Skeletal muscle tissue (tissue), 4 donors: Measurements from ENCODE around the gene KDM4E. TPM values are rescaled to one million over a fixed set of nuclear protein-coding genes. Genes with fewer than 3 reads are reported as not detected.
A peak's percentile ranks its signal among the peaks of the same experiment; 100 is the strongest.

Experiments
- H3K27ac ChIP-seq: one replicate; pipeline ENCODE4 v1.7.0; 2013; ENCODE audit warnings: mild to moderate bottlenecking, low read depth, low read length, inconsistent platforms
- H3K27me3 ChIP-seq, 3 donors: one replicate each; pipeline ENCODE4 v1.7.0; 2013; ENCODE audit warnings: low read length in 3 of 3; ENCODE audit not compliant: control insufficient read depth in 3 of 3, insufficient read depth in 3 of 3
- H3K36me3 ChIP-seq, 3 donors: one replicate each; pipeline ENCODE4 v1.7.0; 2013; ENCODE audit warnings: low read length in 3 of 3; ENCODE audit not compliant: control insufficient read depth in 3 of 3, insufficient read depth in 3 of 3
- H3K4me1 ChIP-seq, 3 donors: one replicate each; pipeline ENCODE4 v1.7.0; 2013; ENCODE audit warnings: low read length in 3 of 3, mild to moderate bottlenecking in 3 of 3; ENCODE audit not compliant: control insufficient read depth in 3 of 3, insufficient read depth in 3 of 3
- H3K4me3 ChIP-seq, 3 donors: one replicate each; pipeline ENCODE4 v1.7.0; 2013; ENCODE audit warnings: low read length in 3 of 3
- H3K9ac ChIP-seq, 3 donors: one replicate each; pipeline ENCODE4 v1.7.0; 2013; ENCODE audit warnings: low read length in 3 of 3, mild to moderate bottlenecking in 3 of 3, moderate library complexity in 2 of 3, low read depth in 1 of 3
- H3K9me3 ChIP-seq, 3 donors: one replicate each; pipeline ENCODE4 v1.7.0; 2013; ENCODE audit warnings: low read length in 3 of 3; ENCODE audit not compliant: control insufficient read depth in 3 of 3
- total RNA-seq: library from RNA; depleted of rRNA; stranded (reverse); fragments of >200 nt; gene quantifications from one replicate; pipeline ENCODE4 v1.2.3, GENCODE V29; 2014
- donor health status: Osteomylitis.

Gene KDM4E
- total RNA-seq, 1 donor from 2014 or later = not detected

DNA sequence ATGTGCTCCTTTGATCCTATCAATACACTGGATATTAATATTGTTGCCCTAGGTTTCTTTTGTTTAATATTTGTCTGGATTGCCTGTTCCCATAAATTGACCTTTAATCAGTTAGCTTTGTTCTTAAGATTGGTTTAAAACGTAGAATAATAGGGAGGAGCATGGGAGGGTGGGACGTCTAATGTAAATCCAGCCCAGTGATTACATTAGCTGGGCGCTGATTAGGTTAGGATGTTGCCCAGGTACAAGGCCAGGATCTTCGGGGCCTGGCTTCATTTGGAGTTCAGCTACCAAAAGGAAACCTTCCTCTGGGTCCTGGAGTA is 41.6 kb downstream of the KDM4E start, which contains the start of gene SRSF8:
Gene SRSF8 (plus strand): TSS at position 204 of the 323 bp plus-strand sequence. CDS start 308 bp downstream, outside the sequence.
- H3K27ac ChIP-seq = peak within 1 kb of the TSS; percentile 90
- no peaks in the 10 kb centered on the region for H3K27me3 ChIP-seq
- H3K4me1 ChIP-seq = peaks cover 3 to 11% (median 8%) of the 10 kb centered on the region in 3 donors
- peak within 1 kb of the TSS; percentile 88 to 97 (median 95) for H3K9ac ChIP-seq
- H3K36me3 ChIP-seq = no peaks in the 10 kb centered on the region
- no peaks in the 10 kb centered on the region for H3K9me3 ChIP-seq
- peak within 1 kb of the TSS; percentile 90 to 99 (median 97) for H3K4me3 ChIP-seq

DNA sequence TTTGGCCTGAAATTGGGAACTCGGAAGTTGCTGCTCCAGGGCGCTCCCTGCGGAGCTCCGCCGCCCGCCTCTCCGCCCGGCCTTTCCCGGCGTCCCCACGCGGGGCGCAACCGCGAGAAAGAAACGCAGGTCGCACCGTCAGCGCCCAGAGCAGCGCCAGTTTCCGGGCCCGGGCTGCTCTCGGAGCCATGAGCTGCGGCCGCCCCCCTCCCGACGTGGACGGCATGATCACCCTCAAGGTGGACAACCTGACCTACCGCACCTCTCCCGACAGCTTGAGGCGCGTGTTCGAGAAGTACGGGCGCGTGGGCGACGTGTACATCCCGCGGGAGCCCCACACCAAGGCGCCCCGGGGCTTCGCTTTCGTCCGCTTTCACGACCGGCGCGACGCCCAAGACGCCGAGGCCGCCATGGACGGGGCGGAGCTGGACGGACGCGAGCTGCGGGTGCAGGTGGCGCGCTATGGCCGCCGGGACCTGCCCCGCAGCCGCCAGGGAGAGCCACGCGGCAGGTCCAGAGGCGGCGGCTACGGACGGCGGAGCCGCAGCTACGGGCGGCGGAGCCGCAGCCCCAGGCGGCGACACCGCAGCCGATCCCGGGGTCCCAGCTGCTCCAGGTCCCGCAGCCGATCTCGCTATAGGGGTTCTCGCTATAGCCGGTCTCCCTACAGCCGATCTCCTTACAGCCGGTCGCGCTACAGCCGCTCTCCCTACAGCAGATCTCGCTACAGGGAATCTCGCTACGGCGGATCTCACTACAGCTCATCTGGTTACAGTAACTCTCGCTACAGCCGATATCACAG is 42.2 kb downstream of the KDM4E start:
- Histone ChIP-seq H3K36me3 (no peaks in the 10 kb centered on the region), H3K9ac (peak overlapping the region; percentile 88 to 97 (median 95)), H3K27ac (peak overlapping the region; percentile 90), H3K9me3 (no peaks in the 10 kb centered on the region), H3K27me3 (no peaks in the 10 kb centered on the region), H3K4me1 (peaks cover 3 to 11% (median 8%) of the 10 kb centered on the region in 3 donors), H3K4me3 (peak overlapping the region; percentile 90 to 99 (median 97))

DNA sequence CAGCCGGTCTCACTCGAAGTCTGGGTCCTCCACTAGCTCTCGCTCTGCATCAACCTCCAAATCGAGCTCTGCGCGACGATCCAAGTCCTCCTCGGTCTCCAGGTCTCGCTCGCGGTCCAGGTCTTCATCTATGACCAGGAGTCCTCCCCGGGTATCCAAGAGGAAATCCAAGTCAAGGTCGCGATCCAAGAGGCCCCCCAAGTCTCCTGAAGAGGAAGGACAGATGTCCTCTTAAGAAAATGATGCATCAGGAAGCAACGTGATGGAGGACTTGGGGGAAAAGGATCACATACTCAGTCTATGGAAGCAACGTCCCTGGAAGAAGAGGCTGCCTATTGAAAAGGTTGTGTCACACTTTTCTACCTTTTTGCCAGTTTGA is 42.8 kb downstream of the KDM4E start:
- no peaks in the 10 kb centered on the region for H3K36me3 ChIP-seq
- H3K9ac ChIP-seq = peak overlapping the region; percentile 88 to 97 (median 95)
- no peaks in the 10 kb centered on the region for H3K9me3 ChIP-seq
- peak overlapping the region; percentile 90 for H3K27ac ChIP-seq
- H3K4me1 ChIP-seq = peaks cover 3 to 11% (median 8%) of the 10 kb centered on the region in 3 donors
- peak overlapping the region; percentile 90 to 99 (median 97) for H3K4me3 ChIP-seq
- no peaks in the 10 kb centered on the region for H3K27me3 ChIP-seq

DNA sequence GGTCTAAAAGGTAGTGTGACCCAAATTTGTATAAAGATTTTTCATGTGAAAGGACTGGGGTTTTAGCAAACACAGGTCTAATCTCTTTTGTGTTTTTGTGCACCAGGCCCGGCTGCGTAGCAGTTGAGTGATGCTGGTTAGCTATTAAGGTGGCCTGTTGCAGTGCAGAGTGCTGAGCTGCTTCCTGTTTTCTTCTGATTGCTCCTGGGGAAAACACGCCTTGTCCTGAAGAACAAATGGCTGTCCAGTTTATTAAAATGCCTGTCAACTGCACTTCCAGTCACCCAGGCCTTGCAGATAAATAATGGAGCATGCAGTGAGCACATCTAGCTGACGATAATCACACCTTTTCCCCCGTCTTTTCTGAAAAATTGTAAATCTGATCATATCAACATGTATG is 43.5 kb downstream of the KDM4E start:
- Histone ChIP-seq H3K9ac (peak overlapping the region; percentile 88 to 97 (median 95)), H3K4me1 (peaks cover 3 to 11% (median 8%) of the 10 kb centered on the region in 3 donors), H3K27me3 (no peaks in the 10 kb centered on the region), H3K27ac (peak overlapping the region; percentile 90), H3K9me3 (no peaks in the 10 kb centered on the region), H3K4me3 (peak overlapping the region; percentile 90 to 99 (median 97)), H3K36me3 (no peaks in the 10 kb centered on the region)

DNA sequence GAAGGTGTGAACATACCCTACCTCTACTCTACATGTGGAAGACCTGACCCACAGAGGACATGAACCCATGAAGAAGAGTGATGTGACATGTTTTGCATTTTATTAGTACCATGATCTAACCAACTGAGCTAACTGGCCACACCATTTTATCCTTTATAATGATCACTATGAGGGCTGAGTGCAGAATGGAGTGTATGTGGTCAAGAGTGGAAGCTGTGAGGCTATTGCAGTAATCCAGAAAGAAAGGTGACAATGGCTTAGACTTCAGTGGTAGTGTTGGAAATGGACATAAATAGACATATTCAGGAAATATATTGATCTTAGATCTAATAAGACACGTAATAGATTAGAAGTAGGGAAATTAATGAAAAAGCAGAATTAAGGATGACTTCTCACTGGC is 45.4 kb downstream of the KDM4E start:
- H3K27me3 ChIP-seq = no peaks in the 10 kb centered on the region
- H3K4me1 ChIP-seq = peaks cover 15 to 30% (median 20%) of the 10 kb centered on the region in 3 donors
- H3K9me3 ChIP-seq = no peaks in the 10 kb centered on the region
- no peak overlapping the region for H3K9ac ChIP-seq
- H3K27ac ChIP-seq = no peak overlapping the region
- H3K4me3 ChIP-seq = no peak overlapping the region
- H3K36me3 ChIP-seq = no peaks in the 10 kb centered on the region

DNA sequence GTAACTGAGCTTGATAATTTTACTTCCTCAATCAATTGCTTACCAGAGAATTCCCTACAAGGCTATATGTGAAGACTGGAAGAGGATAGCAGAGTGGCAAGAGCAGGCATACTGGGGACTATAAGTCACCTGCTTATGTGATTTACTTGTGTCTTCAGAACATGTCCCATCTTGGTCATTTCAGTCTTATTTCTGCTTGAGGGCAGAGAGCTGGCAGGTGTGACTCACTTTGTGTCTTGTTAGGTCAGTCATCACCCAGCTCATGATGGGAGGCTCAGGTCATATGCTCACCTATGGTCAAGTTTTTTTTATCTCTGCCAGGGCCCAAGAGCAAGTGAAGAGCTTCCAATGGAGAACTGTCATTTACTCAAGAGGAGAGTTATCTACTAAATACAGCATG is 47.9 kb downstream of the KDM4E start:
- no peaks in the 10 kb centered on the region for H3K36me3 ChIP-seq
- no peak overlapping the region for H3K9ac ChIP-seq
- H3K27me3 ChIP-seq = no peaks in the 10 kb centered on the region
- H3K9me3 ChIP-seq = no peaks in the 10 kb centered on the region
- H3K4me1 ChIP-seq = peaks cover 15 to 31% (median 20%) of the 10 kb centered on the region in 3 donors
- H3K4me3 ChIP-seq = no peak overlapping the region
- H3K27ac ChIP-seq = no peak overlapping the region

DNA sequence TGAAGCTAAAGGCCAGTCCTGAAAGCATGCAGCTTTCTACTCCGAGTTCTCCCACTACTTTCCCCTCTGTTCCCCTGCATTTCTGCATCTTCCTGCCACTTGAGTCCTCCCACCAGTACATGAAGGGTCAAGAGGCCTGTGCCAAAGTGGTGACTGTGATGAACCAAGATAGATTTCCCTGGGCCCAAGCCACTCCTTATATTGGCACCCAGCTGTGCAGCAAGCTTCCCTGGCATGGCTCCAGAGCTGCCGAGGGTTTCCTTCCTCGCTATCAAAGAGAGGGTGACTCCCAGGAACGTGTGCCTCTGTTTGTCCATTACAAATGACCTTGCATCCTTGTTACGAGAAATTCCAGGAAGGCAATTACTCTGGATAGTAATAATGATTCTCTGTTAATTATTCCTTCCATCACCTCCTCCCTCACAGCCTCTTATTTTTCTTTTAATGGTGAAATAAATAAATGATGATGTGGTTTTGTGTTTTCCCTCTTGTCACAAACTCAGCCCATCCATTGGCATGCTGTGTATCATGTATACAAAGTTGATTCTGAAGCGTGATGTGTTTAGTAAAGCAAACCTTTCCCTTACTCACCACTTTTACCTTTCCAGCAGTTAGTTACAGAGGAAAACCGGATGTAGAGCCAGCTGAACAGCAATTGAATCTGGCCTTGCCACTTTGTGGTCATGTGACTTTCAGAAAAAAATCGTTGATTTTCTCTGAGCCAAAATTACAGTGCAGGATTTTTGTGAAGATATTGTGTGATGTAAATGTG is 49.9 kb downstream of the KDM4E start:
- no peaks in the 10 kb centered on the region for H3K27me3 ChIP-seq
- H3K36me3 ChIP-seq = no peaks in the 10 kb centered on the region
- H3K9me3 ChIP-seq = no peaks in the 10 kb centered on the region
- peak overlapping the region; percentile 48 for H3K27ac ChIP-seq
- peak overlapping the region in 1 of 3 donors; percentile 13 for H3K4me3 ChIP-seq
- H3K9ac ChIP-seq = peak overlapping the region in 2 of 3 donors; percentile 4 to 55
- peaks cover 11 to 25% (median 17%) of the 10 kb centered on the region in 3 donors for H3K4me1 ChIP-seq

DNA sequence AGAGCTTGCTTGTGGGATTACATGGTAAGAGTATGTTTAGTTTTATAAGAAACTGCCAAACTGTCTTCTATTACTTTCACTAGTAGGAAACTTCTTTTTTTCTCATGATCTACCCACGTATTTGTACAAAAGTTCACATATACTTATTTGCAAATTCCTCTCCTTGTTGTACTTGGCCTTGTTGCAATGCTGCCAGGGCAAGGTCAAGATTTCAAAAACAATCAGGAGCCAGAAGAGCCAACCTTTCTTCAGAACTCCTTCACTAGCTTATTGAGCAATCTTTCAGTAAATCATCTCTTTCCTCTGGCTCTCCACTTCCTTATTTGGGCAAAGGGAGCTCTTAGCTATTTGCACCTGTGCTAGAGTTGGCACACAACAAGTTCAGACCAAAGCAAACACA is 51.4 kb downstream of the KDM4E start:
- H3K36me3 ChIP-seq = no peaks in the 10 kb centered on the region
- no peaks in the 10 kb centered on the region for H3K27me3 ChIP-seq
- peaks cover 7 to 24% (median 21%) of the 10 kb centered on the region in 3 donors for H3K4me1 ChIP-seq
- H3K4me3 ChIP-seq = no peak overlapping the region
- no peak overlapping the region for H3K9ac ChIP-seq
- no peak overlapping the region for H3K27ac ChIP-seq
- H3K9me3 ChIP-seq = no peaks in the 10 kb centered on the region

DNA sequence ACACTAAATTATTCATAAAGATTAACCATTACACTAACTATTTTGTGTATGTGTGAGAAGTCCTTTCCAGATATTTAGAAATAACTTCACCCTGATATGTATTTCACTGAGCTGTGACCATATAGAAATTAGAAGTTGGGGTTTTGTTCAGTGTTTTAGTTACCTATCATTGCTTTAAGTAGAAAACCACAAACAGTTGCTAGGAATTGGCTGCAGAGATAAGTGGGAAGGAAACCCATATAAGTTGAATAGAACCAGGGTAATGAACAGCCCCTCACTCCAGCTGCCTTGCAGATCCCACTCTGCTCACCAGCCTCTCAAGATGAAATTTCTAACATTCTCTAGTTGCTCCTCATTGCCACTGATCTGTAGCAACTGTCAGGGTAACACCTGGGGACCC is 51.9 kb downstream of the KDM4E start:
- H3K27me3 ChIP-seq = no peaks in the 10 kb centered on the region
- H3K9ac ChIP-seq = no peak overlapping the region
- H3K9me3 ChIP-seq = no peaks in the 10 kb centered on the region
- H3K4me1 ChIP-seq = peaks cover 7 to 30% (median 24%) of the 10 kb centered on the region in 3 donors
- H3K27ac ChIP-seq = no peak overlapping the region
- no peak overlapping the region for H3K4me3 ChIP-seq
- H3K36me3 ChIP-seq = no peaks in the 10 kb centered on the region
